Stimulated activated CD4-positive, alpha-beta T cell treated with anti-CD3 and anti-CD28 coated beads, Interleukin-1b, Interleukin-23, amount 100 ng/mL, for 4 hours (primary cell): ENCODE data around the gene CADPS.

ENCODE experiments used
- DNase-seq, 2 donors: peaks; one replicate each; pipeline ENCODE4 v3.0.0-alpha.2; 2020; ENCODE audit warnings: low read depth in 2 of 2

The CADPS gene

DNA sequence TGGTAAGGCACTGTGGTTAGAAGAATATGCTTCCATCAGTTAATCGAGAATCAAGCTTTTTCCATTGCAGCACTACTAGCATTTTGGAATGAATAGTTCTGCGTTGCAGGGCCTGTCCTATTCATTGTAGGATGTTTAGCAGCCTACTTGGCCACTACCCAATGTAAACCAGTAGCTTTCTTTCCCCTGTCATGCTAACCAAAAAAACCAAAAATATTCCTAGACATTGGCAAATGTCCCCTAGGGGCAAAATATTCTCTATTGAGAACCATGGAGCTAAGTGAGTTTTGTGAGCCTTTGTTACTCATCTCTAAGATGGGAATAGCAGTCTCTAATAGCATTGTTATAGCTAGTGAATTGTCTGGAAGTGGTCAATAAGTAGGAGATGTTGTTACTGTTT, 187.2 kb downstream of the CADPS start:
- no peak for DNase-seq

DNA sequence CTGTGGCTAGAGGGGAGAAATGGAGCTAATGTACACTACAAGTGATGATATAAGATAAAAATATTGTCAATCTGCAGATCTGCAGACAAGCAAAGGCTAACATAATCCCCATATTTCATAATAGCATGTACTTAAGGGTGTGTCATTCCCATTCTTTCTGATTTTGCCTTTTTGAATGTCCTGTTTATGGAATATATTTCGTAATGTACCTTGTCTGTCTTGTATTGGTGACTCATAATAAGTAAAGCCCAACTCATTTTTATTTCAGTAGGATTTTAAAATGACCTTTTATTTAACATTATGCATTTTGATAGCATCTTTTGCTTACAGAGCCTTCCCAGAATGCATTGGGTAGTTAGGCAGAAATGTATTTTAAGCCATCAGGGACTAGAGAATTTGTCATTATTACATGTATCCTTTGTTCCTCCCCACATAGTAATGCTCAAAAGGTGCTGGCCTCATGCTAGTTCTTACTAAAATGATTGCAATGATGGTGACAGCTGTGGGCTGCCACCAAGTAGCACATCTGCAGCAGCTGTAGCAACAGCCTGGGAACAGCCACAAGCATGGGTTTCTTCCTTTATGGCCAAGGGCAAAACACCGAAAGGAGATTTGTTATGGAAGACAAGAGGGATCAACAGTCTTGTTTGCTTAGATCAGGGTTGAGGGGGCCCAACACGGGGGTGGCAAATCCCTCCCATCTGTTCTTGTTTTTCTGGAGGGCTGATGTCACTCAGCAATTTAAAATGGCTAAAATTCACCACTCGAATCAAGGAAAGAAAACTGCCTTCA, 188.5 kb downstream of the CADPS start:
- no peak for DNase-seq

DNA sequence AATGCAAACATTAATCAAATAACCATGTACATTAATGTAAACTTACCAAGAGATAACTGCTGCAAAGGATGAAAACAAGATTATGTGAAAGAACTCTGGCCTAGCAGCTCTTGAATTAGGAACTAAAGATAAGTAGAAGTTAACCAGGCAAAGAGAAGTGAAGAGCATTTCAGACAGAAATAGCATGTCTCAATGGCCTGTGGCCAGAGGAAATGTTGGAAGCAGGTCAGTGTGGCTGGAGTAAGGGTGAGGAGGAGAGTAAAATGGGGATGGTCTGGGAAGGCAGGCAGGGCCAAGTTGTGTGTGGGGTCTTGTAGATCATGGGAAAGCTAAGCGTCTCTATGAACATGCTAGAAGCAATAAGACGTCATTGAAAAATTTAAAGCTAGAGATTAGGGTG, 192.4 kb downstream of the CADPS start:
- DNase-seq, result no peak

DNA sequence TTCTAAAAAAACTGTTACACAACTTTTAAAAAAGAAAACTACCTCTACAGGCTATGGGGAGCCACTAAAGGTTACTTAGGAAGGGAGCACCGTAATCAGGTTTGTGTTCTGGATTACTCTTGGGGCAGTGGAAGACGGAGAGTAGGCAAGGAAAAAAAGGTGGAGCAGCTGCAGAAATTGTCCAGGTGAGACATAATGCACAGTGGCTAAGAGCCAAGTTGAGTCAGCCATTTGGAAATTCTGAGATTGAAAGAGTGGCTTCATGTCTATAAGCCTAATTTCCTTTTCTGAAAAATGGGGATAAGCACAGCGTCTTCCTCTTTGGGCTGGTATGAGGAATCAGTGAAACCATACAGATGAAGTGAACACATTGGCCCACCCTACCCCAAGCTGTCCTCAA, 195.2 kb downstream of the CADPS start:
- DNase-seq, result no peak

DNA sequence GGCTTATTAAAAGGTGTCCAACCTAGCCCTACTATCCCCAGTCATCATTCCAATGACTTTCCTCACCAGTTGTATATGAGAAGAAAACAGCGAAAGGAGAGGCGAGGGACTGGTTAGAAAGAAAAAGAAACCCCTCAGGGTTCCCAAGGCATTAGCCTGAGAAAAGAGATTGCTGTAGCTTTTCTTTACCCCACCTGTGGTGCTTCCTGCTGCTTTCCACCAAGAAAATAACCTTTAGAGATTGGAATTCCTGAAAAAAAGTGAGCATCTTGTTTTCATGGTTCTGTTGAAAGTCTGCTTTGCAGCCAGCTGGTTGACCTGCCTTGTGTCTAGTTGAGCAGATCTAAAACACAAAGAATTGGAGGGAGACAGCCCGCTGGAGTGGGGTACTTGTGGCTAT, 196.4 kb downstream of the CADPS start:
- DNase-seq, result no peak

DNA sequence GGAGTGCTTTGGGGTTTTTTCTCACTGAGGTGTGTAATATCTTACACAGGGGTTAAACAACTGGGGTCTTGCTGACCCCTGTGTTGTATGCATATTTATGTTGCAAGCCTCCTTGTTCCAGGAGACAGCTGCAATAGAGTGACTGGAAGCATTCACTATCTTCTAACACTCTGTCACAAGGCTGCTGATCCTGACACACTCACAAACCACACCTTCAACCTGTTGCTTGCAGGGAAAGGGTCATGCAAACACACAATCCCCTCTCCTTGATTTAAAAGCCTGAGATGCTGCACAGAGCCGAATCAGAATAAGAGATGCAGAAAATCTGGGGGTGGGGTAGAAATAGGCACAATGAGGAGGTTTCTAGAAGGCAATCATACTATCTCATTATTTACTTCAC, 197.3 kb downstream of the CADPS start:
- no peak for DNase-seq

DNA sequence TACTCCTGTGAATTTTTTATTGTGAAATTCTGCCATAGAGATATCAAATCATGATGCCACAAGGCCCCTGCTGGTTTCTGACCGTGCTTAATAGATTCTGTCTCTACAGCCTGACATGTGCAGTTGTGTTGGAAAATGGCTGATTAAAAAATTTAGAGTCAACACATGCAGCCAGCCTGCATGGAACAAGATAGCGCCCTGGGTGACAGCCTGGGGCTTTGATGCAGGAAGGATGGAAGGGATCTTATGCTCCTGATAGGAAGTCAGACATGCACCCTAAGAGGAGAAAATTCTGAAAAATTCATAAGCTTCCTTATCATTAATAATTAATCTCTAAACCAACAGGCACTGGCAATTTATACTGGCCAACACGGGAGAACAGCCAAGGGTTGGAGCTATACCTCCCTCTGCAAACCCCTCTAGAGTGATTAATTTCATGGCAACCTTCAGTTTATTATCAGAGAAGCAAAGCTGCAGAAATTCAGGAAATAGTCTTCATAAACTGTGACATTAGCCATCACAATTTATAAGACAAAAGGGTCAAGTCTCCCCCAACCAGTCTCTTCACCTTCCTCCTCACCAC, 198.4 kb downstream of the CADPS start:
- no peak for DNase-seq

DNA sequence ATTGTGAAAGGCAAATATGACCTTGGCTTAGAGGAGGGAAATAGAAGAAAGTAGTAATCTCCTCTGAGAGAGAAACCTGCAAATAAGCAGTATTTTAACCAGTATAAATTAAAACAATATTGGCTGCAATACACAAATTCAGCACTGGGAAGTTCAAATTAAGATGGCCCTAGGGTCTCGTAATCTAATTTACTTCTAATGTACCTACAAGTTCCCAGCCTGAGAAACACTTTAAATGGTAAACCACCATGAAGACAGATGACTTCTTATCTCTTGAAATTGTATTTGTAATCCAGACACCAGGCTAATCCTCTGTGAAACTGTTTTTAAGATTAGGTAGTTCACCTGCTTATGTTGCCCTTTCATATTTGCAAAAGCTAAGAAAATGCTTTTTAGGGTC, 199.7 kb downstream of the CADPS start:
- DNase-seq, result no peak

DNA sequence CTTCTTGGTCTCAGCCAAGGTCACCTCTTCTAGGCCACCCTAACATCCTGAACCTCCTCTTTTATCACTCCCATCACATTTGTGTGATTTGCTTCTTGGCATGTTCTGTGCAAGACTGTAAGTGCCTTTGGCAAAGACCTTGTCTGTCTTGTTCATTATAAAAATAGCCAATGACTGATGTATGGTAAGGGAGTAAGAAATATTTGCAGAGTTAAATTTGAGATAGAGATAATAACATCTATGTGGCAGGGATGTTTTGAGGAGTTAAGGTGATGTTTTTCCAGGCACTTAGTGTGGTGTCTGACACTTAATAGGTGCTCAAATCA, 202.3 kb downstream of the CADPS start:
- no peak for DNase-seq

DNA sequence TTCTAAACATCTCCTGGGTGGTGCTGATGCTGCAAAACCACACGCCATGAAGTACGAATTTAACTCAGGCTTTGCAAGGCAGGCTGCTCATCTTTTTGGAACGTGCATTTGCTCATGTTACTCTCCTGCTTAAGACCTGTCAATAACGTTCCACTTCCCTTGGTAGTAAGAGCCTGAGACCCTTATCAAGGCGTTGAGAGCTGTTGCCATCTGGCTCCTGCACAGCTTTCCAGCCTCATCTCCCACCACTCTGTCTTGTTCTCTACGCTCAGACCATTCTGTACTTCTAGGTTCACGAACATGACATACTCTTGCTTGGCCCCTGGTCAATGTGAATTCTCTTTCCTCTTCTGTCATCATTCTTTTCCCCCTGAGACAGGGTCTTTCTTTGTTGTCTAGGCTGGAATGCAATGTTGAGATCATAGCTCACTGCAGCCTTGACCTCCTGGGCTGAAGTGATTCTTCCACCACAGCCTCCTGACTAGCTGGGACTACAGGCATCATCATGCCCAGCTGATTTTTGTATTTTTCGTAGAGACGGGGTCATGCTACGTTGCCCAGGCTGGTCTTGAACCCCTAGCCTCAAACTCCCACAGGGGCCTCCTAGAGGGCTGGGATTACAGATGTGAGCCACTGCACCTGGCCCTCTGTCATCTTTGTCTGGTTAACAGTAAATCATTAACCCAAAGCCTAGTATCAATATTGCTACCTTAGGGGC, 202.8 kb downstream of the CADPS start:
- no peak for DNase-seq

DNA sequence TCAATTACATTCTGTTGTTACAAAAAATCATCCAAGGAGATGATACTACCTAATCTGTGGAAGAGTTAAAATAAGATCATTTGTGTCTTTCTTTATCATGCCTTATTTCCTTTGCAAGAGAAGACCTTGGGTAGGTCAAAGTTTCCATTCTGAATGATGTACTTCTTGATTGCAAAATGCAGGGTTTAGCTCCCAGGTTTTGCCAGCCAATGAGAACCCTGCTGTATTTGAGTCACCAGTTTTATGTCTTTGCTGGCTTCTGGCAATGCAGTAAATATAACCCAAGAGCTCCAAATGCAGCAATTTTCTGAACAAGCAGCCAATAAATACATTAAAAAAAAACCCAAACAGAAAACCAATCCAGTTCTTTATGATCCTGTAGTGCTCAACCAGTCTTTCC, 204.9 kb downstream of the CADPS start:
- DNase-seq, result no peak

DNA sequence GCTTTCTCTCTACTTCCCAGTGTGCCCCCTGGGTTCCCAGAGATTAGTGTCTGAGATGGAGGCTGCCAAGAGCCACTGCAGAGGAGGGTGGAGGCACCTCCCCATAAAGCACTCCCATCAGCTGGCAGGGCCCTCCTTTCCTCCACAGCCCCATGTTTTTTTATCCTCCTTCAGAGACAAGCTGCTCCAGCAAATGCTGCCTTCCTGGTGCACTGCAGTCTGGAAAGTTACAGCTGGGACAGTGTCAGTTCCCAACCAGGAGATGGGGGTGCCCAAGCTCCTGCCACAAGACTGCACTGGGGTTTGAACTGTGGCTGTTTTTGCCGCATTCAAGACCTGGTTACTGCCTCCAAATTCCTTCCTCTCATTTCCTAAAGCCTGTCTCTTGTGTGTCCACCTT, 206.1 kb downstream of the CADPS start:
- no peak for DNase-seq

DNA sequence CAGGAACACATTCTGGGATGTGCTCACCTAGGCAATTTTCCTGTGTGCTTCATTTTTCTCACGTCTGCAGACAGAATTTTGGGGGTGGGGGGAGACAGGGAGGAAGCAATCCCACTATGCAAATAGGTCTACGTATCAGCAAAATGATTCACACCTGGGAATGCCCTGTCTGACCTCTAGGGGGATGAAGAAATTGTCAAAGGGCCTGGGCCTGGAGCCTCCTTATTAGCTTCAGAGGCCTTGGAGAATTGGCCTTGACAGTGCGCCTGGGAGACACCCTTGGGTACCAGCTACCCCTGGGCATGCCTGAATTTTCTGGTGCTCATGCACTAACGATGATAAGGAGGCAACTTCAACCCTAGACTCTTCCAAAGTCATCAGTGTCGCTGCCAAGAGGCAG, 207.5 kb downstream of the CADPS start:
- DNase-seq, result no peak

DNA sequence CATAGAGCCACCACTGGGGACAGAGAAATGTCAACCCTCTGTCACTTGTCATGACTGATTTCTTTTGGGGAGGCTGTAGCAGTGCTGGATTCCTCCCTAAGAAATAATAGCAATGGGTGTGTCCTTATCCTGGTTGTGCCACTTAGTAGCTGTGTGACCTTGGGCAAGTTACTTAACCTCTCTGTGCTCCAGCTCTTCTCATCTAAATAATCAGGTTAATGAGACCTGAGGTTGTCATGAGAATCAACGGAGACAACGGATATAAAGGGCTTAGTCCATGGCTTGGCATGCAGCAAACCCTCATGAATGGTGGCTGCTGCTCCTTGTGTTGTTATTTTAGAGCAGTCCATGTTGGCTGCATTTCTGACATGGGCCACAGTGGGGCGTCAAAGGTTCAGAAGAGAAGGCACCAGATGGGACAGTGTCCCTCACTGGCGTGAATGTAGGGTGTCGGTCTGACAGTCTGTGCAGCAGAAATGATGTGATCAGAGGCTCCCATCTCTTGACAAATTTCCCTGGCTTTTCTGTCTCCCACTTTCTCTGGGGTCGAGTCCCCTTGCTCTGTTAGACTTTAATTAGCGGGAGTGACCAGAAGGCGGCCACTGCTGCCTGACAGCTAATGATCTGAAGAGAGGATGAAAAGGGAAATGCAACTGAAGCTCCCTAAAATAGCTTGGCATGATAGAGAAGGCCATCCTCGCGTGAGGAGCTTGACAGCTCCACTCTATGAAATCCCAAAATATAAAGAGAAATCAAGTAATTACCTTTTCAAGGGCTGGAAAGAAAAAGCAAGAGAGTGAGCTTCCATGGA, 209.4 kb downstream of the CADPS start:
- no peak for DNase-seq

DNA sequence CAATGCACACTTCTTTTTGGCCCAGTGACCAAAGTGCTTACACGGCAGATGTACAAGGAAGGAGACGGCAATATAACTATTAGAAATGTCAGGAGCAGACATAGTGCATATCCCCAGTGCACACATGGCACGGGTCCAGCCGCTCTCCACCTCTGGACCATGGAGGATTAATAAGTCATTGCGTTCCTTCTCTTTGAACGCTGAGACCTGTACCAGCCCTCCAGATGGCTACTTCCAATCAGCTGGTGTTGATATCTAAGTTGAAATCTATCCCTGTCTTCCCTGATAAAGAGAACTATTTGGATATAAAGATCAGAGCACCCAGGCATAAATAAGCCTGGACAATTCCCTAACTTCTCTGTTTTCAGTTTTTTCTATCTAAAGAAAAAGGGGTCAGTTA, 212.5 kb downstream of the CADPS start:
- no peak for DNase-seq

DNA sequence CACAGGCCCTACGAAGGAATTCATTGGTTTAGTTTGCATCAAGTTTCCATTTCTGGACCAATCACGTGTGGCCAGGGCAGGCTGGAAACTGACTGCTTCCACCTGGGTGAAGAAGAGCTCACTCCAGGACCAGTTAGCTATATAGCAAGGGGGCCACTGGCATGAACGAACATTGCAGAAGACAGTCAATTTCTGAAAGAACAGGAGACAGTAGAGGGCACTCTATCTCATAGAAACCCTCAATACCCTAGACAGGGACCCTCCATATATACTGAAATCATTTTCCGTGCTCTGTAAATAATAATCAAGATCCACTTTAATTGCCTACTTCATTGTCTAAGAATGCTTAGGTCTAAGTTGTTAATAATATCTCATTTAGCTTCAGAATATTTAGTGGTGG, 215.6 kb downstream of the CADPS start:
- no peak for DNase-seq

DNA sequence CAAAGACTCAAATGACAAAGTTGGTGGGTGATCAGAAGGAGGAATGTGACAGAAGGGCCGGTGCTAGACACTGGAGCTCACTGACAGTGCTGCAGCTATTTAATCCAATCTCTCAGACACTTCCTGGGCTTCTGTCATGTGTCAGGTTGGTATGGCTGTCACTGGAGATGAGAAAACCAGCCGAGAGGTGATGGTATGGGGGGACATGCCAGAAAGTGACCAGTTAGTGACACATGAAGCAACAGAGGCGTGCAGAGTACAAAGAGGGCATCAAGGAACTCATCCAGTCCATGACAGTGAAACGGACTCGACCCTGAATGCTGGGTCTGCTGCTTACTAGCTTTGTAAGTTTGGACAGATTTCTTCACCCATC, 219.5 kb downstream of the CADPS start:
- DNase-seq, result no peak

DNA sequence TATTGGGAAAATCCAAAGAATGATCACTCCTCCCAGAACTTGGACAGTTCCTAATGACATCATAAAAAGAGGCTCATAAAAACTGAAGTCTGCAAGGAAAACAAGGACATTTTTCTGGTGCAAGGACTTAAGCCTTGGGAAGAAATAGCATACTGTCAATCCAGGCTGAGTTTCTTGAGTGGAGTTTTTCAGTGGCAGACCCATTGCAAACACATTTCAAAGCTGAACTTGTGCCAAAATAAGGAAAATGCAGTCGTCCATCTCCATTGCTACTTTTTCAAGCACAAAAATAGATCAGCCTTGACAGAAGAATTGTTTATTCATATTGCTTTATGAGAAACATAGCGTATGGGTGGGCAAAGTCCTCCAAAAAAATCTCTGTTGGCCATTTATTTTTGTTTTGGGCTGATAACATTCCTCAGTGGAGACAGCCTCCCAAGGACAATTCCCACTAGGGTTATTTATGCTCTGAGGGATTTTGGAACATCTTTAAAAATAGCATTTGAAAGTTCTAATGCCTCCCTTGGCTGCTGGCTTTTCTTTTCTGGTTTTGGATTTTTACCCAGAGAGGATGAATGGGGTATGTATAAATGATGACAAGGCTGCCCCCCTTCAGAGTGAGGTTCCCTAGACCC, 220.0 kb downstream of the CADPS start:
- DNase-seq, result no peak

DNA sequence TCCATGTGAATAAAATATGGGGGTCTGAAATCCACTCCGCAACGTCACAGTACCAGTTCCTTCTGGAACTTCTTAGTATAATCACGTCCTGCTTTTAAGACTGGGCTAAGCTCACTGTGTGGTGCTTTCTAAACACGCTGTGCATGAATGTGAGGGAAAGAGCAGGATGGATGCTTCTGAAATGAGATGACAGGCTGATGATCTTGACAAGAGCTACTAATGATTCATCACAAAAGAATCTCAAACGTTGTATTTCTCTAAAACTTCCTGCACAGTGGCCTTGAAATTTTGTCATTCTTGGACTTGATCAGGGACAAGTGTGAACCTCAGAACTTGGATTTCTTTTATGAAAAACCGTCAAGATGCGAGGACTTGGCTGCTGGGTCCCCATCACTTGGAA, 221.4 kb downstream of the CADPS start:
- no peak for DNase-seq

DNA sequence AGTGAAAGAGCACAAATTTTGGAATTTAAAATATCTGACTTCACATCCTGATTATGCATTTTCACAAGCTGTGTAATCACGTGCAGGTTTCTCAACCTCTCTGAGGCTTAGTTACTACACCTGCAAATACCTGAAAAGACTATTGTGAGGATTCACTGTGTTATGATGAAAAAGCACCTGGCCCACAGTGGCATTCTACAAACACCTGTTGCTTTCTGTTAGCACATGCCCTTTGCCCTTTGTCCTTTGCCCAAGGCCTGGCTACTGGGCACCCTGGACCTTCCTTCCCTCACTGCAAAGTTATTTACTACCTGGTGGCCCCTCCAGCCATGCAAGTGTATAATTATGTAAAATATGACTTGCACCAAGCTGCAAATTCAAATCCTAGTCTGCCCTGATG, 227.5 kb downstream of the CADPS start:
- DNase-seq, result no peak

DNA sequence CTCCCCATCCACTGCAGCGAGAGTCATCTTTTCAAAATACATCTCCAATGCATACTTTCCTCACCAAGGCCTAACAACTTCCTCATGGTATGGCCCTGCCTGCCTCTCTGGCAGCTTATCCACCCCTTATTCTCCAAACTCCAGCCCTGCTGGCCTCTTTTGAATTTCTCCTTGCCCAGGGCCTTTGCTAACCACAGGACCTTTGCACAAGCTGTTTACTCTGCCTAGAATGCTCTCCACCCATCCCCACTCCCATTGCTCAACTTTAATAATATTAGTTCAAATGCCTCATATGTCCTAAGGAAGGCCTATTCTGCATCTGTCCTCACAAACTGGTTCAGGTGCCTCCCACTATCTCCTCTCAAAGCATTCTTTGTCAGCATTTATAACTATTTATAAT, 230.7 kb downstream of the CADPS start:
- no peak for DNase-seq

DNA sequence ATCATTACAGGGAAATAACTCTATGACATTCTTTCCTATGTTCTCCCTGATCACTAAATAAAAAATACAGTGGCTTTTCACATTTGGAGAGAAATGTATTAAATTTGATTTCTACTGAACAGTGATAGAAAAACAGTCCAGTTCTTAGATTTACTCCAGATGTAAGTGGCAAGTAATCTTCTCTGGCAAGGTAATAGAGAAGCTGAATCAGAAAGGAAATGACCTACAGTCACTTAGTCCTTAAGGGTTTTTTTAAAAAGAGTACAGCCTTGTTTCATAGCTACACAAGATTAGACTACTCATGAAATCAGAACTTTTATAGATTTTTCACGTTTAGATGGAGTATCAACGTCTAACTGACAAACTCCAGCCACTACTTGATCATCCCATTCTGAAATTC, 236.9 kb downstream of the CADPS start:
- DNase-seq, result no peak
